GM19395 (cell line): ENCODE measurements around the gene ABHD17A.

Experiments used
- ATAC-seq: cut with Tn5 transposase; IDR thresholded peaks from one replicate; pipeline ENCODE4 v1.9.1; 2021; ENCODE audit warnings: mild to moderate bottlenecking, moderate library complexity; ENCODE audit not compliant: unreplicated experiment

The ABHD17A gene

DNA sequence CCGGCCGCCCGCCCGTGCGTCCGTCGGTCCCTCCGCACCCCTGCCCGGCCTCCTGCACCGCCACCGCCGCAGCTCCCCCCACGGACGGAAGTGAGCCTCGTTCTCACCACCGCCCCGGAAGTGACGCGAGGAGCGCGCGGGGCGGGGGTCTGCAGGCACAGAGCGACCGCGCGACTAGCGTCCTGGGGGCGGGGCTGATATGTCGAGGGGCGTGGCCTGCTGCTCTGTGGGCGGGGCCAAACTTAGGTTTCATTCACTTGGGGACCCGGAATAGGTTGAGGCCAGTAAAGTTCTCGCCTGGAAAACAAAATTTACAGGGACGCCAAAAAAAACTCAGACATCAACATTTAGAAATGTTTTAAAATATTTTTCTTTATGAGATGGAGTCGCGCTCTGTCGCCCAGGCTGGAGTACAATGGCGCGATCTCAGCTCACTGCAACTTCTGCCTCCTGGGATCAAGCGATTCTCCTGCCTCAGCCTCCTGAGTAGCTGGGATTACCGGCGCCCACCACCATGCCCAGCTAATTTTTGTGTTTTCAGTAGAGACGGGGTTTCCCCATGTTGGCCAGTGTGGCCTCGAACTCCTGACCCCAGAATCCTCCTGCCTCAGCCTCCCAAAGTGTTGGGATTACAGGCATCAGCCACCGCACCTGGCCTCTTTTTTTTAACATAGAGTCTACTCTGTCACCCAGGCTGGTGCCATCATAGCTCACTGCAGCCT lies at the start of gene ABHD17A:
TSS of gene ABHD17A (minus strand) at position 99 of the 722 bp plus-strand sequence. CDS start 3,930 bp downstream, outside the sequence.
- peak; percentile 70 for ATAC-seq

- no peak for ATAC-seq
Observed at GRCh38 chr19:1933942-1934341, 48.6 kb upstream of the ABHD17A start.

DNA sequence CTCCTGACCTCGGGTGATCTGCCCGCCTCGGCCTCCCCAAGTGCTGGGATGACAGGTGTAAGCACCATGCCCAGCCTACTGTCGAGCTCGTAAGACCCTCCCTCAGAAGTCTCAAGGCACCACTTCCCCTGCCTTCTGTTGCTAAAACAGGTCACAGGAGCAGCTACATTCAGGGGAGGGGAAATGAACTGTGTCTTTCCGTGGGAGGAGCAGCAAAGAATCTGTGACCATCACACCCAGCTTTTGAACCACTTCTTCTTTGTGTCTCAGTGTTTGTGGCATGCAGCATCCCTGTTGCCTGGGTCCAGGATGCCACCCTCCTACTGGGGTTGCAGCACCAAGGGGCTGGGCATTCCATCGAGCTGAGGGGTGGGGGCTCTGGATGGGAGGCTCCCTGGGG lies 47.9 kb upstream of the ABHD17A start:
- ATAC-seq: no peak

GRCh38 chr19:1932395-1932794 lies 47.1 kb upstream of the ABHD17A start:
- ATAC-seq: no peak

DNA sequence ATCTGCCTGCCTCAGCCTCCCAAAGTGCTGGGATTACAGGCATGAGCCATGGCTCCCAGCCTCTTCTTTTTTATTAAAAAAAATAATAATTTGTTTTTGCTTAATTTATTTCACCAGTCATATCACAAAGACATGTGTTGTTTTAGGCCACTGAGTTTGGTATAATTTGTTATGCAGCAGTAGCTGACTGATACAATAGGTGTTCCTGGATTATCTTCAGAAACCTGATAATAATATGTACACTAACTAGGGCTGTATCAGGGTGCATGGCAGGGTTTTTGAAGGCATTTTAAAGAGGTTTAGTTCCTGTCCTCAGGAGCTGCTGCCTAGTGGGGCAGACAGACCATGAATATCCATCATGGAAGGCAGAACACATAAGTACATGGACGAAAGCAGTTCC lies 46.1 kb upstream of the ABHD17A start:
- no peak for ATAC-seq

GRCh38 chr19:1929021-1929742 lies 43.9 kb upstream of the ABHD17A start:
- no peak for ATAC-seq

GRCh38 chr19:1925544-1925943 lies 40.2 kb upstream of the ABHD17A start:
- ATAC-seq: no peak

DNA sequence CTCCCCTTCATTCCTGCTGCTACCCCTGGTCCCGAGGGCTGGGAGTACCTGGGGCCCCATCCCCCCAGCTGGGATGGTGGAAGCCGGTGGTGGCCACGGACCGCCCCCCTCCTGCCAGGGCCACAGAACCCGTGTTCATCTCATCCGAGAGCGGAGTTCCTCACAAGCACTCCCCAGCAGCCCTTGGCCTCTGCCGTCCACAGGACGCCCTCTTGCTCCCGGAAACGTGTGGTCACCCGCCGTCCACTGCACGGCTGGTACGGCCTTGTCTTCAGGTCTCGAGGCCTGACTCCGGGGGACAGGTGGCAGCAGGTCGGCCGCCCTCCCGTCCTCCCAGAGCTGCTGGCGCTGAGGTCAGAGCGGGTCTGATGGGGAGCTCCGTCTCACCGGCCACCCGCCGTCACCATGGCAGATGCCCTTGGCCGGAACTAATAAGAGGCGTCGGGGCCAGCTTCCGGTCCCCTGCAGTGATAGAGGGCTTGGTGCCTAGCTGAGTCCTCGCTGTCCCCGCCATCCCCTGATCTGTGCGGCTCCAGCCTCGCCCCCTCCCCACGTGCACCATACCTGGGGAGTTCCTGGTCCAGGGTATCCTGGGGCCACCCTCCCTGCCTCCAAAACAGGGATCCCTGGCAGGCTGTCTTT lies 39.1 kb upstream of the ABHD17A start:
- ATAC-seq: no peak

DNA sequence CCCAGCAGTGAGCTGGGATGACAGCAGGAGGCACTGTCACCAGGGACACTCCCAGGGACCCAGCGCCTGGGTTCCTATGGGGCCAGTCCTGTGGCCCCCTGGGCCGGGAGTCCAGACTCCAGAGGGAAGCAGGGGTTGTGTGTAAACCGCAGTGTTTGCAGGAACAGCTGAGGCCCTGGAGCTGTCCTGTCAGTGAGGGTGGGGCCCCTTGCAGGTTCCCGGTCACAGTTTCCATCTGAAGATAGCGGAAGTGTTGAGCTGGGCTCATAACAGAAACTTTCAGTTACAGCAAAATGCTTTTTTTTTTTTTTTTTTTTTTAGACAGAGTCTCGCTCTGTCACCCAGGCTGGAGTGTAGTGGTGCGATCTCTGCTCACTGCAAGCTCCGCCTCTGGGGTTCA lies 38.0 kb upstream of the ABHD17A start:
- no peak for ATAC-seq

DNA sequence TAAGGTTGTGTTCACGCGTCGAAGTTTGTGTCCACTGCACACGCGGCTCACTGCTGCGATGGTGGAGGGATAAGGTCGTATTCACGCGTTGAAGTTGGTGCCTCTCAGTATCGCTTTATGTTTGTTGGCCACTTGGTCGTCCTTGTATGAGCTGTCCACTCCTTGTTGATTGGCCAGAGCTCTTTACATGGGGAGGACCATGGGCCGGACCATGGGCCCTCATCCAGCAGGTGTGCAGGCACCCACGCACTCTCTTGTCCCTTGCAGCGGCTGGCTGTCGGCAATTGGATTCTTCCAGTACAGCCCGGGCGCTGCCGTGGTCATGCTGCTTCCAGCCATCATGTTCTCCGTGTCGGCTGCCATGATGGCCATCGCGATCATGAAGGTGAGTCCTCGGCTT lies 37.5 kb upstream of the ABHD17A start:
- ATAC-seq: no peak

- ATAC-seq: no peak
Observed at GRCh38 chr19:1921825-1922224, 36.5 kb upstream of the ABHD17A start.

DNA sequence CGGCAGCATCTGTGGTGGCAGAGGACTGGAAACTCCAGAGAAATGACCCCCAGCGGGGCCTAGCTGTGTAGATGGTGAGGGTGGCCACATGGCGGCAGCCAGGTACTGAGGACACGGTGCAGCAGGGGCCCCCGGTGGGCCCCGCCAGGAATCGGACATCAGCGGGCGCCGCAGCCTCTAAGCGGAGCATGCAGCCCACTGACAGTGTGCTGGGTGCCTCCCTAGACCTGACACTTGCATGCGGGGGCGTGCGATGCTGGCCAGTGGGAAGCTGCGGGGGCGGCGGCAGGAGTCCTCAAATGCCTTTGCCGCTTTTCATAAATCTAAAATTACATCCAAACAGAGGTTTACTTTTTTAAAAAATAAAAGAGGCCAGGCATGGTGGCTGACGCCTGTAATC lies 36.0 kb upstream of the ABHD17A start:
- no peak for ATAC-seq

GRCh38 chr19:1920644-1921043 lies 35.3 kb upstream of the ABHD17A start:
- ATAC-seq: no peak

DNA sequence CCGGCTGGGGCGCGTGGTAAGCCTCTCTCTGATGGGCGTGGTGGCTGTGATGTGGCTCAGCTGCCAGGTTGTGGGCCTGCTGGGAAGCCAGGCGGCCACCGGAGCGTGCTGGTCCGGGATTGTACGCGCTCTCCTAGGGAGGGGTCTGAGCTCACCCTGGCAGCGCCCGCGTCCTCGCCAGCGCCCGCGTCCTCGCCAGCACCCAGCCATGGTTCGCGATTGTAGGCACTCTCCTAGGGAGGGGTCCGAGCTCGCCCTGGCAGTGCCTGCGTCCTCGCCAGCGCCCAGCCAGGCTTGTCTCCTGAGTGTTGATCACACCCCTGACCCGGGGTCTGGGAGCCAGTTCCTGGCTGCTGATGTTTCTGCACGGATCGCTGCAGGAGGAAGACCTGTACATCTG lies 33.7 kb upstream of the ABHD17A start:
- ATAC-seq: no peak

DNA sequence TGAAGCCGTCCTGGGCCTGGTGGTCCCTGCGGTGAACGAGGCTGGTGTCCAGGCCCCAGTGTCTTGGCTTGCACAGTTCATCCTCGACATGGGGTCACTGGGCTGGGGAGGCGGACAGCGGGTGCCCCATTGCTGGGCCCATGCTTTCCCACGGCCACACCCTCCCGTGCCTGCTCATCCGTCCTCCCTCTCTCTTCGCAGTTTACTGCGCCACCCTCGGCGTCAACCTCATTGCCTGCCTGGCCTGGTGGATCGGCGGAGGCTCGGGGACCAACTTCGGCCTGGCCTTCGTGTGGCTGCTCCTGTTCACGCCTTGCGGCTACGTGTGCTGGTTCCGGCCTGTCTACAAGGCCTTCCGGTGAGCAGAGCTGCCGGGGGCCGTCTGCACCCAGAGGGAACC lies 32.6 kb upstream of the ABHD17A start:
- no peak for ATAC-seq

- no peak for ATAC-seq
Observed at GRCh38 chr19:1917146-1917545, 31.9 kb upstream of the ABHD17A start.

DNA sequence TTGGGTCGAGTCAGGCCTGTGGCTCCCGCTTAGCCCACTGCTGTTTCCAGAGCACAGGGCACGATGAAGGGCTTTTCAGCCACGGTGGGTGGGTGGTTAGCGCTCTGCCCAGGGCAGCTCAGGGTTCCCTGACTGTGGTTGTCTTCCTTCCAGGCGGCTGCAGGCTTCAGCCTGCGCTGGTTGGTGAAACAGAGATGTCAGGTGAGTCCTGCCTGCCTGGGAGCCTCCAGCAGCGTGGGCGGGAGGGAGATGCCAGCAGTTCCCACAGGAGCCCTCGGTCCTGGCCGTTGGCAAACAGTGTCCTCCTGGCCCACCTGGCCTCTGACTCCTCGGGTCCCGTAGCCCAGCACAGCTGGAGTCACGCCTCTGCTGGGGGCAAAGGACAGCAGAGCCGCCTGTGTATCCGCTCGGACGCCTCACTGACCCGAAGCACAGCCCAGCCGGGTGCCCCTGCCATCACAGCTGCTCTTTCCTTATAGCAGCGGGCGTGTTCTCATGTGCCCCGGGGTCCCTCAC lies 29.6 kb upstream of the ABHD17A start:
- no peak for ATAC-seq

- no peak for ATAC-seq
Observed at GRCh38 chr19:1913781-1914577, 28.7 kb upstream of the ABHD17A start.

DNA sequence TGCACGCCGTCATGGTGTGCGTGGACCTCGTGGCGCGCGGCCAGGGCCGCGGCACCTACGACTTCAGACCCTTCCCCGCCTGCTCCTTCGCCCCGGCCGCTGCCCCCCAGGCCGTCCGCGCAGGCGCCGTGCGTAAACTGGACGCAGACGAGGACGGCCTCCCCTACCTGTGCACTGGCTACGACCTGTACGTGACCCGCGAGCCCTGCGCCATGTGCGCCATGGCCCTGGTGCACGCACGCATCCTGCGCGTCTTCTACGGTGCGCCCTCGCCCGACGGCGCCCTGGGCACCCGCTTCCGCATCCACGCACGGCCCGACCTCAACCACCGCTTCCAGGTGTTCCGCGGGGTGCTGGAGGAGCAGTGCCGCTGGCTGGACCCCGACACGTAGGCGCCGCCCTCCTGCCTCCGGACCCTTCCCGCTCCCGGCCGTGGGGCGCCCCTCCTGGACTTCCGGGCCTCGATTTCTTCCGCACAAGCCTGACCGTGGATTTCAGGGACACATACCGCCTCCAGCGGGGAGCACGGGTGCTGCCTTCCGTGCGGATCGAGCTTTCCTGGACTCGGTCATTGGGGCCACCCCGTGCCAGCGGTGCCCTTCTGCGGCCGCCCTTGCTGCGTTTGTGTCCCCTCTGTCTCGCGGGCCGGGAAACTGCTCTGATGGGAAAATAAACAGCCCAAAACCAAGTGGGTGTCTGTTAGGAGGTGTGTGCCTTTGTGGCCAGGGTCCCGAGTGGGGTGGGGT lies 27.6 kb upstream of the ABHD17A start:
- no peak for ATAC-seq

- ATAC-seq: no peak
Observed at GRCh38 chr19:1911995-1912394, 26.7 kb upstream of the ABHD17A start.
